Activated T-cell treated with anti-CD3 and anti-CD28 coated beads, Interleukin-2, amount 50 U/mL, for 72 hours (primary cell): ENCODE data around the gene MYCL. TPM values are rescaled to one million over a fixed set of nuclear protein-coding genes. Genes with fewer than 3 reads are reported as not detected.
"Not testable (repeated sequence)": the region's sequence is repeated elsewhere in the genome, so short reads cannot be mapped to it uniquely, and the experiment has no call there.

ENCODE experiments used
- ATAC-seq, 2 donors: fragments of 150-1000 bp; cut with Tn5 transposase; replicated peaks in 1 of 2; 2 replicates each; pipeline ENCODE4 v1.10.0; 2021; ENCODE audit warnings: moderate library complexity in 2 of 2, mild to moderate bottlenecking in 1 of 2
- DNase-seq, 2 donors: peaks; one replicate each; pipeline ENCODE4 v3.0.0; 2021 to 2022; ENCODE audit warnings: mixed read lengths in 1 of 2
- H3K27ac Mint-ChIP-seq: one replicate; pipeline ENCODE4 v1.8.0; 2022; ENCODE audit warnings: mild to moderate bottlenecking, moderate library complexity, mixed read lengths
- H3K27me3 Mint-ChIP-seq: one replicate; pipeline ENCODE4 v1.8.0; 2022; ENCODE audit warnings: low read depth, mixed read lengths
- H3K36me3 Mint-ChIP-seq, 2 donors: one replicate each; pipeline ENCODE4 v1.8.0; 2022; ENCODE audit warnings: mixed read lengths in 2 of 2, mild to moderate bottlenecking in 1 of 2; ENCODE audit not compliant: insufficient read depth in 2 of 2
- H3K4me1 Mint-ChIP-seq: one replicate; pipeline ENCODE4 v1.8.0; 2022; ENCODE audit warnings: low read depth, mixed read lengths
- H3K4me3 Mint-ChIP-seq, 2 donors: one replicate each; pipeline ENCODE4 v1.8.0; 2022; ENCODE audit warnings: mild to moderate bottlenecking in 2 of 2, mixed read lengths in 2 of 2, moderate library complexity in 2 of 2
- H3K9me3 Mint-ChIP-seq, 2 donors: one replicate each; pipeline ENCODE4 v1.8.0; 2022; ENCODE audit warnings: mixed read lengths in 2 of 2
- total RNA-seq, 2 donors: library from RNA; stranded (reverse); gene quantifications; one replicate each; pipeline ENCODE4 v1.2.3, GENCODE V29; 2022

The MYCL gene
- total RNA-seq, 2 donors from 2014 or later: 0.30 to 0.70 TPM

GRCh38 chr1:39933956-39934941, 32.5 kb upstream of the MYCL start:
- H3K4me1 Mint-ChIP-seq: peaks cover 4% of the 10 kb centered on the region
- no peak overlapping the region for H3K4me3 Mint-ChIP-seq
- ATAC-seq: no peak
- no peak for DNase-seq
- H3K9me3 Mint-ChIP-seq: no peaks in the 10 kb centered on the region
- no peak overlapping the region for H3K27ac Mint-ChIP-seq
- H3K36me3 Mint-ChIP-seq: no peaks in the 10 kb centered on the region
- no peaks in the 10 kb centered on the region for H3K27me3 Mint-ChIP-seq

GRCh38 chr1:39928809-39929587, 27.3 kb upstream of the MYCL start:
- no peaks in the 10 kb centered on the region for H3K9me3 Mint-ChIP-seq

GRCh38 chr1:39927538-39927937, 25.8 kb upstream of the MYCL start:
- H3K9me3 Mint-ChIP-seq: no peaks in the 10 kb centered on the region
- H3K4me1 Mint-ChIP-seq: peaks cover 7% of the 10 kb centered on the region
- ATAC-seq (no peak), DNase-seq (no peak)
- H3K27ac Mint-ChIP-seq: no peak overlapping the region
- H3K27me3 Mint-ChIP-seq: no peaks in the 10 kb centered on the region
- H3K36me3 Mint-ChIP-seq: no peaks in the 10 kb centered on the region
- no peak overlapping the region for H3K4me3 Mint-ChIP-seq

More at GRCh38 chr1:39928809-39929587, 27.3 kb upstream of the MYCL start:
- Mint-ChIP-seq H3K4me1 (peaks cover 7% of the 10 kb centered on the region), H3K4me3 (no peak overlapping the region), H3K27ac (no peak overlapping the region), H3K36me3 (no peaks in the 10 kb centered on the region), H3K27me3 (no peaks in the 10 kb centered on the region)
- DNase-seq: no peak
- no peak for ATAC-seq

GRCh38 chr1:39926820-39927219, 25.1 kb upstream of the MYCL start:
- ATAC-seq: no peak
- Mint-ChIP-seq H3K9me3 (no peaks in the 10 kb centered on the region), H3K36me3 (no peaks in the 10 kb centered on the region), H3K4me1 (peaks cover 7% of the 10 kb centered on the region), H3K27ac (no peak overlapping the region), H3K4me3 (no peak overlapping the region), H3K27me3 (no peaks in the 10 kb centered on the region)
- DNase-seq: no peak

- H3K9me3 Mint-ChIP-seq: no peaks in the 10 kb centered on the region
- ATAC-seq (no peak), DNase-seq (peak in 1 of 2 donors; percentile 4)
- peaks cover 7% of the 10 kb centered on the region for H3K4me1 Mint-ChIP-seq
- no peaks in the 10 kb centered on the region for H3K27me3 Mint-ChIP-seq
- no peak overlapping the region for H3K4me3 Mint-ChIP-seq
- no peaks in the 10 kb centered on the region for H3K36me3 Mint-ChIP-seq
- no peak overlapping the region for H3K27ac Mint-ChIP-seq
Observed at GRCh38 chr1:39926343-39926793, 24.7 kb upstream of the MYCL start.

- H3K27ac Mint-ChIP-seq: no peak overlapping the region
- no peak for DNase-seq
- peaks cover 7% of the 10 kb centered on the region for H3K4me1 Mint-ChIP-seq
- no peaks in the 10 kb centered on the region for H3K9me3 Mint-ChIP-seq
- ATAC-seq: no peak
- H3K4me3 Mint-ChIP-seq: no peak overlapping the region
- H3K27me3 Mint-ChIP-seq: no peaks in the 10 kb centered on the region
- no peaks in the 10 kb centered on the region for H3K36me3 Mint-ChIP-seq
Observed at GRCh38 chr1:39925721-39926342, 24.1 kb upstream of the MYCL start.

- DNase-seq (no peak), ATAC-seq (no peak)
- Mint-ChIP-seq H3K27ac (no peak overlapping the region), H3K36me3 (no peaks in the 10 kb centered on the region), H3K27me3 (no peaks in the 10 kb centered on the region), H3K4me3 (no peak overlapping the region), H3K9me3 (no peaks in the 10 kb centered on the region), H3K4me1 (peaks cover 7% of the 10 kb centered on the region)
Observed at GRCh38 chr1:39922251-39922688, 20.6 kb upstream of the MYCL start.

- no peaks in the 10 kb centered on the region for H3K27me3 Mint-ChIP-seq
- H3K9me3 Mint-ChIP-seq: no peaks in the 10 kb centered on the region
- no peaks in the 10 kb centered on the region for H3K36me3 Mint-ChIP-seq
- H3K4me3 Mint-ChIP-seq: no peak overlapping the region
- H3K27ac Mint-ChIP-seq: no peak overlapping the region
- no peaks in the 10 kb centered on the region for H3K4me1 Mint-ChIP-seq
- DNase-seq (peak; percentile 55 to 57), ATAC-seq (peak; percentile 95 to 98)
Observed at GRCh38 chr1:39919545-39919944, 17.8 kb upstream of the MYCL start.

GRCh38 chr1:39917825-39918224, 16.1 kb upstream of the MYCL start:
- no peaks in the 10 kb centered on the region for H3K36me3 Mint-ChIP-seq
- no peak for ATAC-seq

GRCh38 chr1:39915499-39916129, 13.9 kb upstream of the MYCL start:
- DNase-seq: no peak
- ATAC-seq: no peak
- Mint-ChIP-seq H3K4me3 (no peak overlapping the region), H3K27ac (no peak overlapping the region), H3K36me3 (no peaks in the 10 kb centered on the region), H3K9me3 (no peaks in the 10 kb centered on the region), H3K27me3 (peaks cover 6% of the 10 kb centered on the region), H3K4me1 (no peaks in the 10 kb centered on the region)

More at GRCh38 chr1:39917825-39918224, 16.1 kb upstream of the MYCL start:
- Mint-ChIP-seq H3K9me3 (no peaks in the 10 kb centered on the region), H3K27ac (no peak overlapping the region), H3K27me3 (no peaks in the 10 kb centered on the region), H3K4me3 (no peak overlapping the region), H3K4me1 (no peaks in the 10 kb centered on the region)
- no peak for DNase-seq

- not testable (repeated sequence) for H3K9me3 Mint-ChIP-seq, H3K4me3 Mint-ChIP-seq, H3K4me1 Mint-ChIP-seq, H3K27ac Mint-ChIP-seq, DNase-seq, ATAC-seq
- Mint-ChIP-seq H3K36me3 (peaks cover 7 to 11% of the 10 kb centered on the region in 2 donors), H3K27me3 (peaks cover 15% of the 10 kb centered on the region)
Observed at GRCh38 chr1:39913136-39913535, 11.4 kb upstream of the MYCL start.

GRCh38 chr1:39910263-39910662, 8.5 kb upstream of the MYCL start:
- Mint-ChIP-seq H3K36me3 (peaks cover 7 to 15% of the 10 kb centered on the region in 2 donors), H3K27me3 (peaks cover 40% of the 10 kb centered on the region), H3K4me3 (no peak overlapping the region), H3K4me1 (no peaks in the 10 kb centered on the region), H3K27ac (no peak overlapping the region), H3K9me3 (peaks cover 6 to 8% of the 10 kb centered on the region in 2 donors)
- ATAC-seq (no peak), DNase-seq (no peak)
